Transverse colon (tissue), 4 donors: Measurements from ENCODE around the gene EZH1. TPM values are rescaled to one million over a fixed set of nuclear protein-coding genes. Genes with fewer than 3 reads are reported as not detected.
A peak's percentile ranks its signal among the peaks of the same experiment; 100 is the strongest.

Experiments
- DNase-seq: peaks from one replicate; pipeline ENCODE4 v3.0.0-alpha.2; 2019
- H3K27ac ChIP-seq, 4 donors: fragments of 200-600 bp; sonication (generic); 2 replicates each; pipeline ENCODE4 v1.5.1; 2016 to 2018; ENCODE audit warnings: inconsistent platforms in 4 of 4
- H3K27me3 ChIP-seq: fragments of 200-600 bp; sonication (generic); 2 replicates; pipeline ENCODE4 v1.5.1; 2017; ENCODE audit warnings: inconsistent platforms
- H3K36me3 ChIP-seq, 4 donors: fragments of 200-600 bp; sonication (generic); 2 replicates each; pipeline ENCODE4 v1.5.1; 2017 to 2019; ENCODE audit warnings: inconsistent platforms in 4 of 4
- H3K4me1 ChIP-seq, 4 donors: fragments of 200-600 bp; sonication (generic); 2 replicates each; pipeline ENCODE4 v1.5.1; 2017 to 2020; ENCODE audit warnings: inconsistent platforms in 4 of 4
- H3K4me3 ChIP-seq, 4 donors: fragments of 200-600 bp; sonication (generic); 1 replicate in 1 of 4; 2 replicates in 3 of 4; pipeline versions ENCODE4 v1.5.1 to v1.6.1; 2017 to 2019; ENCODE audit warnings: inconsistent platforms in 4 of 4
- H3K9me3 ChIP-seq, 2 donors: fragments of 200-600 bp; sonication (generic); 2 replicates each; pipeline ENCODE4 v1.5.1; 2017 to 2019; ENCODE audit warnings: inconsistent platforms in 2 of 2
- EP300 ChIP-seq: sonication (generic); formaldehyde crosslinking; IDR thresholded peaks from one replicate; pipeline ENCODE4 v1.6.1; 2017; ENCODE audit warnings: antibody characterized with exemption, low read depth
- POLR2A ChIP-seq: fragments of 450-650 bp; IDR thresholded peaks from one replicate; pipeline ENCODE4 v1.6.1; 2016; ENCODE audit warnings: antibody characterized with exemption, mild to moderate bottlenecking, moderate library complexity
- POLR2AphosphoS5 ChIP-seq, 3 donors: sonication (generic); formaldehyde crosslinking; IDR thresholded peaks; one replicate each; pipeline ENCODE4 v1.6.1; 2016; ENCODE audit warnings: antibody characterized with exemption in 3 of 3
- WGBS, 2 donors: methylation state at CpG; one replicate each; pipeline ENCODE4 v1.1.5; 2018; ENCODE audit warnings: low coverage in 1 of 2; 5-methylcytosine and 5-hydroxymethylcytosine counted together
- in situ Hi-C, 4 donors: fragments of 200-750 bp; cut with MboI; loops; one replicate each; pipeline versions ENCODE4 v1.15.0 to v1.15.1; 2017; ENCODE audit warnings: low sequenced_read_pairs in 3 of 4, low pct_ligation_motif_present in 1 of 4, low pct_unique_long_range_greater_than_20kb in 1 of 4
- intact Hi-C: fragments of 100-400 bp; cut with DNase I; formaldehyde crosslinking; loops from one replicate; pipeline ENCODE4 v1.15.1; 2023; ENCODE audit warnings: low total_unique reads
- total RNA-seq, 4 donors: library from RNA; depleted of rRNA; stranded (reverse); fragments of >200 nt; gene quantifications; one replicate each; pipeline ENCODE4 v1.1.0, GENCODE V29; 2016
- TF ChIP-seq, protein P1 (sequence below), 5 experiments: fragments of 200-600 bp in 3 of 5; fragments of 450-650 bp in 2 of 5; sonication (generic) in 3 of 5; IDR thresholded peaks; 1 replicate in 2 of 5; 2 replicates in 3 of 5; pipeline ENCODE4 v1.5.1; 2016 to 2017; ENCODE audit warnings: antibody characterized with exemption in 5 of 5, inconsistent platforms in 3 of 5, mild to moderate bottlenecking in 2 of 5, moderate library complexity in 1 of 5

Gene EZH1
- total RNA-seq, 4 donors from 2014 or later, result 30.4 to 159 (median 43.4) TPM

DNA sequence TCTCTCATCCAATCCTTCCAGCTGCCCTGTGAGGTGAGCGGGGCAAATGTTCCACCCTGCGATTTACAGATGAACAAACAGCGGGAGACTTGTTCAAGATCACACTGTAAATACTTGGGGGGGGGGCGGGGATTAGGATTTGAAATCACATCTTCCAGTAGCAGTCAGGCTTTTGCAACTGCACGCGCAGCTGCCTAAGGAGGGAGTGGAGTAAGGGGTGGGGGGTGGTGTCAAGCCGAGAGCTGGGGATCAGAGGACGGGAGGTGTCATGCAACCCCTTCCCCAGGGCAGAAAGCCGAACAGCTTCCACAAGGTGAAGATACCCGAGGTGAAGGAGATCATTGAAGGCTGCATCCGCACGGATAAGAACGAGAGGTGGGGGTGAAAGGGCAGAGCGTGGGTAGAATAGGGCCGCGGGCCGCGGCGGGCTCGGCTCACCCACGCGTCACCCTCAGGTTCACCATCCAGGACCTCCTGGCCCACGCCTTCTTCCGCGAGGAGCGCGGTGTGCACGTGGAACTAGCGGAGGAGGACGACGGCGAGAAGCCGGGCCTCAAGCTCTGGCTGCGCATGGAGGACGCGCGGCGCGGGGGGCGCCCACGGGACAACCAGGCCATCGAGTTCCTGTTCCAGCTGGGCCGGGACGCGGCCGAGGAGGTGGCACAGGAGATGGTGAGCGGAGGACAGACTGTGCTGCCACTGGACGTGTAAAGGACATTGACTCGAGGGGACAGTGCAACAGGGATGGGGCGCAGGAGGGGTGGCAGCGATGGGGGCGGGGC lies 40.2 kb upstream of the EZH1 start:
- WGBS, 2 donors, result 40 to 67% methylated on average over 2 to 52 of the region's 52 CpGs
- no peak for TF ChIP-seq POLR2AphosphoS5 (IDR thresholded peaks at IDR 0.05)
- TF ChIP-seq, protein P1, sequence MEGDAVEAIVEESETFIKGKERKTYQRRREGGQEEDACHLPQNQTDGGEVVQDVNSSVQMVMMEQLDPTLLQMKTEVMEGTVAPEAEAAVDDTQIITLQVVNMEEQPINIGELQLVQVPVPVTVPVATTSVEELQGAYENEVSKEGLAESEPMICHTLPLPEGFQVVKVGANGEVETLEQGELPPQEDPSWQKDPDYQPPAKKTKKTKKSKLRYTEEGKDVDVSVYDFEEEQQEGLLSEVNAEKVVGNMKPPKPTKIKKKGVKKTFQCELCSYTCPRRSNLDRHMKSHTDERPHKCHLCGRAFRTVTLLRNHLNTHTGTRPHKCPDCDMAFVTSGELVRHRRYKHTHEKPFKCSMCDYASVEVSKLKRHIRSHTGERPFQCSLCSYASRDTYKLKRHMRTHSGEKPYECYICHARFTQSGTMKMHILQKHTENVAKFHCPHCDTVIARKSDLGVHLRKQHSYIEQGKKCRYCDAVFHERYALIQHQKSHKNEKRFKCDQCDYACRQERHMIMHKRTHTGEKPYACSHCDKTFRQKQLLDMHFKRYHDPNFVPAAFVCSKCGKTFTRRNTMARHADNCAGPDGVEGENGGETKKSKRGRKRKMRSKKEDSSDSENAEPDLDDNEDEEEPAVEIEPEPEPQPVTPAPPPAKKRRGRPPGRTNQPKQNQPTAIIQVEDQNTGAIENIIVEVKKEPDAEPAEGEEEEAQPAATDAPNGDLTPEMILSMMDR (IDR thresholded peaks at IDR 0.05), result no peak
- no peak for TF ChIP-seq EP300
- TF ChIP-seq POLR2A, result no peak
- H3K36me3 ChIP-seq, result no peaks in the 10 kb centered on the region
- H3K9me3 ChIP-seq, result no peaks in the 10 kb centered on the region
- in situ Hi-C loops (no loop called here), intact Hi-C loops (no loop called here)
- peaks cover 0 to 28% (median 18%) of the 10 kb centered on the region in 4 donors for H3K4me1 ChIP-seq
- no peak for DNase-seq
- H3K27me3 ChIP-seq, result peaks cover 62% of the 10 kb centered on the region
- H3K4me3 ChIP-seq, result no peak overlapping the region
- H3K27ac ChIP-seq, result no peak overlapping the region

DNA sequence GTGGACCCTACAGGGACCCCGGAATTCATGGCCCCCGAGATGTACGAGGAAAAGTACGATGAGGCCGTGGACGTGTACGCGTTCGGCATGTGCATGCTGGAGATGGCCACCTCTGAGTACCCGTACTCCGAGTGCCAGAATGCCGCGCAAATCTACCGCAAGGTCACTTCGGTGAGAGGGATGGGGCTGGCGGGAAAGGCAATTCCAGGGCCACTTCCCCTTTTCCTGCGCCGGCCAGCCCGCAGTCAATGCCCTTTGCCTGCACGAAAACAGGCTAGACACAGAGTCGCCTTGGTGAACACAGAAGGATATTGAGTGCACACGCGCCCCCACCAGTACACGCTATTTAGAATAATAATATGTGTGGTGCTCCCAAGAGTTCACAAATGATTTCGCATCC lies 39.6 kb upstream of the EZH1 start:
- in situ Hi-C loops (no loop called here), intact Hi-C loops (no loop called here)
- H3K27ac ChIP-seq, result no peak overlapping the region
- H3K4me1 ChIP-seq, result peaks cover 0 to 34% (median 23%) of the 10 kb centered on the region in 4 donors
- peaks cover 62% of the 10 kb centered on the region for H3K27me3 ChIP-seq
- WGBS, 2 donors, result 70% methylated on average over 25 of the region's 25 CpGs; no CpG with 5 or more reads in 1 of the 2 donors
- TF ChIP-seq POLR2AphosphoS5 (IDR thresholded peaks at IDR 0.05) (no peak), POLR2A (no peak), EP300 (no peak)
- TF ChIP-seq, protein P1 (IDR thresholded peaks at IDR 0.05), result no peak
- H3K4me3 ChIP-seq, result no peak overlapping the region
- no peaks in the 10 kb centered on the region for H3K9me3 ChIP-seq
- H3K36me3 ChIP-seq, result no peaks in the 10 kb centered on the region
- DNase-seq, result no peak

DNA sequence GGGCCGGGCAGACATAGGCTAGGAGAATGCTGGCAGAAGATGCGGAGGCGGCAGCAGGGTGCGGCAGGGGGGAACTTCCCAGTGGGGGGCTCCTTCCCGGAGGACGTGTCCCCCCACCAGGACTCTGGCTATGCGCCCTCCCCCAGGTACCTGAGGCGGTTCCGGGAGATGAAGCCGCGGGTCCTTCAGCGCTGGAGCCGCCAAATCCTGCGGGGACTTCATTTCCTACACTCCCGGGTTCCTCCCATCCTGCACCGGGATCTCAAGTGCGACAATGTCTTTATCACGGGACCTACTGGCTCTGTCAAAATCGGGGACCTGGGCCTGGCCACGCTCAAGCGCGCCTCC lies 38.9 kb upstream of the EZH1 start:
- in situ Hi-C loops, result no loop called here
- TF ChIP-seq EP300 (no peak), POLR2AphosphoS5 (IDR thresholded peaks at IDR 0.05) (no peak), POLR2A (no peak)
- TF ChIP-seq, protein P1 (IDR thresholded peaks at IDR 0.05), result no peak

DNA sequence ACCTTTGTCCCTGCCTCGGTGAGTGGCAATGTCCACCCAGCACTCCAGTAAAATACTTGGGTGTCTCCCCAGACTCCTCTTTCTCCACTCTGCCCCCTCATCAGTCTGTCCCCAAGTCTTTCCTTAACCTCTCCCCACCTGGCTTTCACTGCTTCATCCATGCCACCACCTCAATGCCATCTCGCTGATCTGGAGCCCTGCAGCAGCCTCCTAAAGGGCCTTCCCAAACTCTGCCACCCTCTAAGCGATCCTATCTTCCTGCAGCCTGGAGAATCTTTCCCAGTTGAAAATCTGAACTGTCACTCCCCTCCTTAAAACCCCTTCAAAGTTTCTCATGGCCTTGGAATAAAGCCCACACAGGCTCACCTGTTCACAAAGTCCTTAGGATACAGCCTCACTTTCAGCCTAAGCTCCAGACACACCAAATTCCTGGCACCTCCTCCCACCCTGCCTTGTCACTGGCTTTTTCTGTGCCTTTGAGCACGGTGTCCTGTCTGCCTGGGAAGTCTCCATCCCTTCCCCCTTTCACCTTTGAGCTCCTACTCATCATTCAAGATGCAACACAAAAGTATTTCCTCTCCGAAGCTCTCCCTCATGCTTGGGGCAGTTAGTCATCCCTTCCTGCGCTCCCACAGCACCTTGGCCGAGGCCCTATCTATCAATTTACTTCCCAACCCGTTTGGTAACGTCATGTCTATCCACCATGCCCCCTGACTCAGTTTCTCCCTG lies 38.4 kb upstream of the EZH1 start:
- in situ Hi-C loops, result no loop called here
- peaks cover 0 to 8% (median under 1%) of the 10 kb centered on the region in 4 donors for H3K36me3 ChIP-seq
- intact Hi-C loops, result no loop called here
- peaks cover 0 to 41% (median 30%) of the 10 kb centered on the region in 4 donors for H3K4me1 ChIP-seq
- H3K27me3 ChIP-seq, result peaks cover 62% of the 10 kb centered on the region
- H3K4me3 ChIP-seq, result peak overlapping the region in 1 of 4 donors; percentile 69
- TF ChIP-seq EP300, result no peak
- no peak for TF ChIP-seq POLR2A
- TF ChIP-seq POLR2AphosphoS5 (IDR thresholded peaks at IDR 0.05), result no peak
- TF ChIP-seq, protein P1 (IDR thresholded peaks at IDR 0.05), result no peak
- peak overlapping the region in 1 of 4 donors; percentile 87 for H3K27ac ChIP-seq
- H3K9me3 ChIP-seq, result no peaks in the 10 kb centered on the region
- 33 to 49% methylated on average over 4 to 9 of the region's 9 CpGs for WGBS, 2 donors
- no peak for DNase-seq

More for the DNA sequence above, 38.9 kb upstream of the EZH1 start:
- Histone ChIP-seq H3K9me3 (no peaks in the 10 kb centered on the region), H3K27ac (no peak overlapping the region), H3K27me3 (peaks cover 62% of the 10 kb centered on the region), H3K36me3 (peaks cover 0 to 3% (median 0%) of the 10 kb centered on the region in 4 donors), H3K4me1 (peaks cover 0 to 39% (median 29%) of the 10 kb centered on the region in 4 donors), H3K4me3 (no peak overlapping the region)
- WGBS, 2 donors, result 50% methylated on average over 22 of the region's 22 CpGs; no CpG with 5 or more reads in 1 of the 2 donors
- intact Hi-C loops, result no loop called here
- DNase-seq, result no peak
